WERI-Rb-1 (cell line): Measurements from ENCODE around the gene PHLDA1.

Source experiments
- DNase-seq: peaks from one replicate; pipeline ENCODE4 v3.0.0-alpha.2; 2020
- H3K27ac ChIP-seq: fragments of 250-450 bp; sonication (Bioruptor Pico); 2 replicates; pipeline ENCODE4 v1.5.1; 2020; ENCODE audit warnings: mild to moderate bottlenecking, moderate library complexity
- H3K27me3 ChIP-seq: fragments of 250-450 bp; sonication (Bioruptor Pico); 2 replicates; pipeline ENCODE4 v1.5.1; 2021; ENCODE audit warnings: mild to moderate bottlenecking, low read depth, moderate library complexity; ENCODE audit not compliant: insufficient read depth, severe bottlenecking
- H3K36me3 ChIP-seq: fragments of 250-450 bp; sonication (Bioruptor Pico); 2 replicates; pipeline ENCODE4 v1.5.1; 2020; ENCODE audit warnings: mild to moderate bottlenecking, moderate library complexity
- H3K4me3 ChIP-seq: 2 replicates; pipeline ENCODE4 v1.5.1; 2011; ENCODE audit warnings: low read depth, mild to moderate bottlenecking, control low read depth, low read length
- H3K9me3 ChIP-seq: fragments of 250-450 bp; sonication (Bioruptor Pico); 2 replicates; pipeline ENCODE4 v1.5.1; 2021; ENCODE audit warnings: mild to moderate bottlenecking, moderate library complexity; ENCODE audit not compliant: severe bottlenecking
- TF ChIP-seq, protein P1 (sequence below): IDR thresholded peaks from 2 replicates; pipeline ENCODE4 v1.5.1; 2011; ENCODE audit warnings: low read depth, mild to moderate bottlenecking, control low read depth, inconsistent platforms, low read length

The PHLDA1 gene

DNA sequence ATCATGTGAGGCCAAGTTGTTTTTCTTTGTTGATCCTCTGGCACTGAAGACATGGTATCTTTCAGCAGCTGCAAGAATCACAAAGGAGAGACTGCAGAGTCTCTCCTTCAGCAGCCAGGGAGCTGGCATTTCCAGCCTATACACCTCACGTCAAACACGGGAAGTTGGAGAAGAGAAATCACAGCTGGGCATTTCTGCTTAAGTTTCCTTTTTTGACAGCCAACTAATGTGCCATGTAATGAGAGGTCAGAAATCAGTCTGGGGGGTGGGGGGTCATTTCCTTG, 28.3 kb downstream of the PHLDA1 start:
- Histone ChIP-seq H3K27ac (no peak overlapping the region), H3K27me3 (no peaks in the 10 kb centered on the region), H3K36me3 (peaks cover 12% of the 10 kb centered on the region), H3K4me3 (no peak overlapping the region), H3K9me3 (peaks cover 6% of the 10 kb centered on the region)
- DNase-seq: no peak
- TF ChIP-seq, protein P1, sequence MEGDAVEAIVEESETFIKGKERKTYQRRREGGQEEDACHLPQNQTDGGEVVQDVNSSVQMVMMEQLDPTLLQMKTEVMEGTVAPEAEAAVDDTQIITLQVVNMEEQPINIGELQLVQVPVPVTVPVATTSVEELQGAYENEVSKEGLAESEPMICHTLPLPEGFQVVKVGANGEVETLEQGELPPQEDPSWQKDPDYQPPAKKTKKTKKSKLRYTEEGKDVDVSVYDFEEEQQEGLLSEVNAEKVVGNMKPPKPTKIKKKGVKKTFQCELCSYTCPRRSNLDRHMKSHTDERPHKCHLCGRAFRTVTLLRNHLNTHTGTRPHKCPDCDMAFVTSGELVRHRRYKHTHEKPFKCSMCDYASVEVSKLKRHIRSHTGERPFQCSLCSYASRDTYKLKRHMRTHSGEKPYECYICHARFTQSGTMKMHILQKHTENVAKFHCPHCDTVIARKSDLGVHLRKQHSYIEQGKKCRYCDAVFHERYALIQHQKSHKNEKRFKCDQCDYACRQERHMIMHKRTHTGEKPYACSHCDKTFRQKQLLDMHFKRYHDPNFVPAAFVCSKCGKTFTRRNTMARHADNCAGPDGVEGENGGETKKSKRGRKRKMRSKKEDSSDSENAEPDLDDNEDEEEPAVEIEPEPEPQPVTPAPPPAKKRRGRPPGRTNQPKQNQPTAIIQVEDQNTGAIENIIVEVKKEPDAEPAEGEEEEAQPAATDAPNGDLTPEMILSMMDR: no peak

DNA sequence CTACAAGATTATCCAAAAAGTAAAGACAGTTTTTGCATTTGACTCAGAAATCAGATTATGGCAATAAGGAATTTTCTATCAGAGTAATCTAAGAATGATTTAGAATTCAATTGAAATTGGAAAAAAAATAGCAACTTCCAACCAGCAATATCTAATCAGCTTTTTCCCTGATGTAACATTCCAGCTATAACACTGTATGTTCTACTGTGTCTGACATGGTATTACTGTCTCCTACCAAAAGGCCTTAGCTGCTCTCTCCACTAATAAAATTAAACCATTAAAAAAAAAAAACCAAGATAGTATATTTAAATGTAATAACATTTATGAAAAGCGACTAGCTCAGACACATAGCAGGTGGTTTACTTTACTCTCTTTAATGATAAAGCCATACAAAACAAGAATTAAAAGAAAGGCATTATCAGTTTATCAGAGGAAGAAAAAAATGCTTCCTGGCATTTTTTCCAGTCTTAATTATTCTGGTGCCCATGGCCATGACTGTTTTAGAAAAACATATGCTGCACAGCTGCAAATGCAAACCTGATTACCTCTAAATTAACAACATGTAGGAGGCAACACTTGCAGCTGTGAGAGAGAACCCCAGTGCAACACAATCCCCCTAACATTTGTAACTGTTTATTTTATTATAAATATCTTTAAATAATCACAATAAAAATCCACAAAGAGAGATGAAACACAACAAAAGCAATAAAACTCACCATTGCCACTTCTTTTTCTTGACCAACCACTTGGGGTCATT, 28.8 kb downstream of the PHLDA1 start:
- H3K27ac ChIP-seq: no peak overlapping the region
- TF ChIP-seq, protein P1: no peak
- DNase-seq: no peak
- H3K36me3 ChIP-seq: peaks cover 12% of the 10 kb centered on the region
- peaks cover 6% of the 10 kb centered on the region for H3K9me3 ChIP-seq
- no peaks in the 10 kb centered on the region for H3K27me3 ChIP-seq
- no peak overlapping the region for H3K4me3 ChIP-seq

DNA sequence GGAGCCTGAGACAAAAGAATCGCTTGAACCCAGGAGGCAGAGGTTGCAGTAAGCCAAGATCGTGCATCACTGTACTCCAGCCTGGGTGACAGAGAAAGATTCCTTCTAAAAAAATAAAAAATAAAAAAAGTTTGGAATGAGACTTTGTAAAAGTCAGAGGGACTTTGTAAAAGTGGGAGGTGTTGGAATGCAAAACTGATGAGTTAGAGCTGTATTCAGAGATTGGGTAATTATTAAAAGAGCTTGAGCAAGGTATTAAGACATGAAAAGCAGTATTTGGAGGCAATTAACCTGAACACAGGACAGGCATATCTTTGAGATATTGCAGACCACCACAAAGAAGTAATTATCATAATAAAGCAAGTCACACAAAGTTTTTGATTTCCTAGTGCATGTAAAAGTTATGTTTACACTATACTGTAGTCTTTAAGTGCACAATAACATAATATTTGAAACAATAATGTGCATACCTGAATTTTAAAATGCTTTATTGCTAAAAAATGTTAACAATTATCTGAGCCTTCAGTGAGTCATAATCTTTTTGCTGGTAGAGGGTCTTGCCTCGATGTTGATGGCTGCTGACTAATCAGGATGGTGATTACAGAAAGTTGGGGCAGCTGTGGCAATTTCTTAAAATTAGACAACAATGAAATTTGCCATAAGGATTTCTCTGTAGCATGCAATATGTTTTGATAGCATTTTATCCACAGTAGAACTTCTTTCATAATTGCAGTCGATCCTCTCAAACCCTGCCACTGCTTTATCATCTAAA, 33.1 kb downstream of the PHLDA1 start:
- no peak overlapping the region for H3K27ac ChIP-seq

DNA sequence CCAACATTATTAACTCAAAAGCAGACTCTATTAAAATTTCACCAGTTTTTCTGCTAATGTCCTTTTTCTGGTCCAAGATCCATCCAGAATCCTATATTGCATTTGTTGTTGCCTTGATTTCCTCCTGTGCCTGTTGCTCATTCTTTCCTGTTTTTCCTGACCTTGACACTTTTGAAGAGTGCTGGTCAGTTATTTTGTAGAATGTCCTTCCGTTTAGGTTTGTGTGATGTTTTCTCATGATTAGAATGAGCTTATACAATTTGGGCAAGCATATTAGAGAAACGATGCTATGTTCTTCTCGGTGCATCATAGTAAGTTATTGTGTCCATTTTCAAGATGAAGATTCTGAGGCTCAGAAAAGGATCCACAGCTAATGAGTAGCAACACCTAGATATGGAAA, 33.9 kb downstream of the PHLDA1 start:
- no peak for DNase-seq
- H3K27ac ChIP-seq: no peak overlapping the region
- no peaks in the 10 kb centered on the region for H3K27me3 ChIP-seq
- TF ChIP-seq, protein P1: no peak
- H3K36me3 ChIP-seq: no peaks in the 10 kb centered on the region
- no peak overlapping the region for H3K4me3 ChIP-seq
- no peaks in the 10 kb centered on the region for H3K9me3 ChIP-seq

More for the DNA sequence above, 33.1 kb downstream of the PHLDA1 start:
- Histone ChIP-seq H3K36me3 (no peaks in the 10 kb centered on the region), H3K27me3 (no peaks in the 10 kb centered on the region), H3K9me3 (no peaks in the 10 kb centered on the region), H3K4me3 (no peak overlapping the region)
- no peak for DNase-seq
- TF ChIP-seq, protein P1: no peak

DNA sequence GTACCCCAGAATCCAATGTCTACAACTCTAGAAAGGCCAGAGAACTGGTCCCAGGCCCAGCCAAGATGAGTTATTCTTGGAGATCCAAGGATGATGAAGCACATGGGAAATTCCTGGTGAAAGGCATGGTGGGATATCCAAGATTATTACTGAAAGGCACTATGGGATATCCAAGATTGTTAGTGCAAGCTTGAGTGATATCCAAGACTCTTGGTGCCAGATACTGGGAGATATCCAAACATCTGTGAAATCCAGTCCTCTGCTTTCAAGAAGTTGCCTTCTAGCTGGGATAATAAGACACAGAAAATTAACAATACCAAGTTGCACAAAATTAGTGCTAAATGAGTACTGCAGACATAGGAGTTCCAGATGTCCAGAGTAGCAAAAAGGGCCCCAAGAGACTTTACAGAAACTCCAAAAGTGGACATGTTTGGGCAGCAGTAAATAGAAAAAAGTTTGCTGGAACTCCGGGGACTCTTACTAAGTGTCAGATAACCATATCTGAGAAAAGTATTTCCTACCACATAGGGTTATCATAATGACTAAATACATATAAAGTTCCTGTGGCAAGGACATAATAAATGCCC, 34.6 kb downstream of the PHLDA1 start:
- no peak overlapping the region for H3K4me3 ChIP-seq
- TF ChIP-seq, protein P1: no peak
- no peak overlapping the region for H3K27ac ChIP-seq
- H3K9me3 ChIP-seq: no peaks in the 10 kb centered on the region
- H3K36me3 ChIP-seq: no peaks in the 10 kb centered on the region
- no peak for DNase-seq
- H3K27me3 ChIP-seq: no peaks in the 10 kb centered on the region
